GM19351 (cell line): ENCODE data around the gene ARMH3.

Source experiments
- ATAC-seq: cut with Tn5 transposase; IDR thresholded peaks from one replicate; pipeline ENCODE4 v1.9.1; 2021; ENCODE audit warnings: mild to moderate bottlenecking, moderate library complexity; ENCODE audit not compliant: unreplicated experiment

Gene ARMH3

DNA sequence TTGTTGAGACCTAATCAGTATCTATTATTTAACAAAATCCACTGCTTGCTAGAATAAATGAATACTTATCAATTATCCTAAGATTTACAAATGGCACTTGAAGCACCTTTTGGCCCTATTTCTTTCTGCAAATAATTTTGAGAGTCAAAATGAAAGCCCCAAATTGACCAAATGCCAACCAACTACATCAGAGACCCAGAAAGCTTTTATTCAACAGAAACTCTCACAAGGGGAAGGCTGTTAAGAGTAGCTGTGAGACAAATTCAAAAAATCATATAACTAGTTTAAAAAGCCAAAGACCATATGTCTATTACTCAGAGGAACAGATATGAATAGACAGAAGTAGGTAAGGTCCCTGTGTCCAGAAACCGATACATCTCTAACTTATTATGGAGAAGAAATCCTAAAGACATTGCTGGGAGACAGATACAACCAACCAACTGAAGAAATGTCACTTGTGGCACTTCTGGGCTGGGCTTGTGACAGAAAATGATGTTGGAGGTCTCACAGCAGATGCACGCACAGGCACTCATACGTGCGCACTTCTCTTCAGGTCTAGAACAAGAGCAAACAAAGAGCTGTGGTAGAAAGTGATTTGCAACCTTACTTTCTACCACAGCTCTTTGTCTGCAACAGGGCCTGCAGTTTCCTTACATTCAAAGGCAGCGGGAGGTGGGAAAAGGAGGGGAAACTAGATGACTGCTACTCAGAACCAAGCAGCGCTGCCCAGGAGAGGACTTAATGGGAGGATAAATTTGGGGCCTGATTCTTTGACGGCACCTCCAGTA, 153.7 kb downstream of the ARMH3 start:
- ATAC-seq, result no peak

DNA sequence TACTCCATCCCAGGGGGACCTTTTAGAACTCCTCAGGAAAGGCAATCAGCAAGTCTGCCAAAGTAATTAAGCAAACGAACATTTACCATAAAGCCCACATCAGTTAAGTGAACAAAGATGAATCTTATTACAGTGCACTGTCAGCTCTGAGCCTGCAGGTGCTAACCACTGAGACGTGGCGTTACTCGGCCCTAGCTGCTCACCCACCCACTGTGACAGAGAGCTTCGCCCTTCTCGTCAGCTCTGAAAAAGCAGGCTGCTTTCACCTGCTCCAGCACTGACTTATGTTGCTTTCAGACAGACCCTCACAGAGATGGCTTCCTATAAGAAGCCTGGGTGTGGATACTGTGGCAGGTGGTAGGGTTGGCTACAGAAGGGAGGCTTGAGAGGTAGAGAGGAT, 154.6 kb downstream of the ARMH3 start:
- ATAC-seq, result peak; percentile 68

DNA sequence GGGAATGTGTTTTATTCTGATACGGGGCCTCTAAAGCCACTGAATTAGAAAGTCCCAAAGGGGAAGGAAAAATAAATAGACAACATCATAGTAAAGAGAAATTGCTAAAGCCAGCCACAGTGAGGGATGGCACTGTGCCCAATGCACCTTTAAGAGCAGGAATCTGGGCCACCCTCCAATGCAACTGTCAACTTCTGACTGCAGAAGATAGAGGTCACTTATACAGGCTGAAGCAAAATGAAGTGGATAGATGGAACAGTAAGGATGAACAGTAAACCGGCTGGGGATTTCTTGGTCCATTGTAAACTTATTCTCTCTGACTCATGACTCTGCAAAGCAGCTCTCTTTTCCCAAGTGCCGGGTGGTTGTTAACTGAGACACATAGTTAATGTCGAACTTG, 158.3 kb downstream of the ARMH3 start:
- no peak for ATAC-seq

DNA sequence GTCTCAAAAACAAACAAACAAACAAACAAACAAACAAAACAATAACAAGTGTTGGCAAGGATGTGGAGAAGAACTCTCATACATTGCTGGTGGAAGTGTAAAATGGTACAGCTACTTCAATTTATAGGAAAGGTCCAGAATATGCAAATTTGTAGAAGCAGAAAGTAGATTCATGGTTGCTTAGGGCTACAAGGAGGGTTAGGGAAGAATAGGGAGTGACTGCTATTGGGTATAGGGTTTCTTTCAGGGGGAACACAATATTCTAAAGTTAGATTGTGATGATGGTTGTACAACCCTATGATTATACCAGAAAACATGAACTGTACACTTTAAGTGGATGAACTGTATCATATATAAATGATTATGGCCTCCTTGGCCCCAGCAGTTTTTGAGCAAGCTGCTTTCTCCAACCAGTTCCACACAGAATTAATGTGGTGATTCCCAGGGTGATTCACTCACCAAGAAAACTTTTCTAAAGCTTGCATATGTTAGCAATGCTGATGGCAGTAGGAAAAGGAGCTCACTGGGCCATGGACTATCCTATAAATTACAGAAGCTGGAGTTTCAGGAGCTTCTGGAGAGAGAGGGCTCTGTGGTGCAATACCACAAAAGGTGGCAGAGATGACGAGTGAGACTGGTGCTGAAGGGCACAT, 159.6 kb downstream of the ARMH3 start:
- ATAC-seq, result no peak

DNA sequence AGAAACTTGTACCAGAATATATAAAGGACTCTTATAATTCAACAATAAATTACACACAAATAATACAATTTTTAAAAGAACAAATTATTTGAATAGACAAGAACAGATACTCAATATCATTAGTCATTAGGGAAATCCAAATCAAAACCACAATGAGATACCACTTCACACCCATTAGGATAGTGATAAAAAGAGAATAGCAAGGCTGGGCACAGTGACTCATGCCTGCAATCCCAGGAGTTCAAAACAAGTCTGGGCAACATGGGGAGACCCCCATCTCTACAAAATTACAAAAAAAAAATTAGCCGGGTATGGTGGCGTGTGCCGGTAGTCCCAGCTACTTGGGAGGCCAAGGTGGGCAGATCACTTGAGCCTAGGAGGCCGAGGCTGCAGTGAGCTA, 160.2 kb downstream of the ARMH3 start:
- no peak for ATAC-seq

DNA sequence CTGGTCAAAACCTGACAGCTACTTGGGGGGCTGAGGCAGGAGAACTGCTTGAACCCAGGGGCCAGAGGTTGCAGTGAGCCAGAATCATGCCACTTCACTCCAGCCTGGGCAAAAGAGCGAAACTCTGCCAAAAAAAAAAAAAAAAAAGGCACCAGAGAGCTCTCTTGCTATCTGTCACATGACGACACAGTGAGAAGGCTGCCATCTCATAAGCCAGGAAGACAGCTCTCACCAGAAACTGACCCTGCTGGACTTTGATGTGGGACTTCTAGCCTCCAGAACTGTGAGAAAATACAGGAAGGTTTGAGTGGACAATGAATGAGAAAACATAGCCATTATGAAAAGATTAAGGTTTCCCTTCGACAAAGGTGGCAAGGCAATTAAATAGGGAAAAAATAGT, 161.2 kb downstream of the ARMH3 start:
- no peak for ATAC-seq

DNA sequence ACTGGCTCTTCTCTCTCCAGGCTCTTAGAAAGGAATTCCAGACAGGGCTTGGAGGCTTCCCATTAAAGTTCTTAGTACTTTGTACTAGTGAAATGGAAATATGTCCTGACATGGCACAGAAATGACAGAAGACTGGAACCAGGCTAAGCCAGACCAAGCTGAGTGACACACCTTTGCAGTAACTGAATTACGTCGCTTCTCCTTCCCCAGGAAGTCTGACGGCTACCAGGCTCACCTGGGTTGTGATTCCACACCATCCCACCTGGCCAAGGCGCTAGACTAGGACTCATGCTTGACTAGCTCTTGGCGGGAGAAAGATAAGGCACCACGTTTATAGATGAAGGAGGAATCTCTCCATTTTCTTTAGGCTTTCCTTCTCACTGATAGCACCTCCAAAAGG, 161.7 kb downstream of the ARMH3 start:
- no peak for ATAC-seq

DNA sequence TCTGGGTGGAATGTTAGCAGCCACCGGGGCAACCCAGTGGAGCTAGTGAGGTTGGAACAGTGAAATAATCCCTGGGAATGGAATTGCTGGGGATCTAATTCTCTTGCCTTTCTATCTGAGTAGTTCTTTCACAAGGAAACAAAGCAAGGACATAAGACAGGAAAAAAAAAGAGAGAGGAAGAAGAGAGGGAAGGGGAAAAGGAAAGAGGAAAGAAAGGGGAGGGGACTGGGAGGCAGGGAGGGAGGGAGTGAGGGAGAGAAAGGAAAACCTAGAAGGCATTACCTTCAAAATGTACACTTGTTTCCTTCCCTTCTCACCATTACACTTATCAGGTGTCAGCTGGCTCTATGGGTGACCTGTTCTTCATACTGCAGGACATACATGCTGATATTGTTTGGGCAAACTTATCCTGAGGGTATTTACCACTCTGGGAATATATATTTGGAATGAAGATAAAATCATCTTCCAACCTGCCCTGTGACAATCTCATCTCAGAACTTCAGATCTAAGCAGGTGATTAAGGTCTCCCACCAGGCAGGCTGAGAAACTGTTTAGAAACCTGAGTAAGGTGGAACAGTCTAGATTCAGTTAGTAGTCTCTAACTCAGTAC, 162.4 kb downstream of the ARMH3 start:
- ATAC-seq, result no peak

DNA sequence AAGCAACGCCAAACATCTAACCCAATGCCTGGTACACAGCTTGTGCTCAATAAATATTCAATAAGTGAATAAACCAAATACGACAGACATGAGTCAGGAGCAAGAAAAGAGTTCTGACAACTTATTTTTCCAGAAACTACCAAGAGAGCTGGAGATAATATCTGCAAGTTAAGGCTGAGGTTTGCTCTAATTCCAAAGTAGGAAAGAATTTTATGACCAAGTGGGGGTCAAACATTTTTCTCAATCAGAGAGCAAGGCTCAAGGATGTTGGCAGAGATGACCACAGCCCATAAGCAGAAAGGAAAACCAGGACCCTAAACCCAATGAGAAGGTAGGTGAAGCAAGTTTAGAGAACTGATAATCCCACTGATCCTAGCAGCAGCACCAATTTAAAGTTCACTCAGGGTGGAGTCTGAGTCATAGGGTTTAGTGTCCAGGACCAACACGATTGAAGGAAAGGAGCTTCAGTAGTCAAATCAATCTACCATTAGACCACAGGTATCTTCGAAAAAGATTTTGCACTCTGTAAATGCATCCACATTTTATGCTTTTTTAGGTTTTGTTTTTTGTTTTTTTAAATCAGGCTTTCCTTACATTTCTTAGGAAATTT, 163.1 kb downstream of the ARMH3 start:
- ATAC-seq, result no peak

DNA sequence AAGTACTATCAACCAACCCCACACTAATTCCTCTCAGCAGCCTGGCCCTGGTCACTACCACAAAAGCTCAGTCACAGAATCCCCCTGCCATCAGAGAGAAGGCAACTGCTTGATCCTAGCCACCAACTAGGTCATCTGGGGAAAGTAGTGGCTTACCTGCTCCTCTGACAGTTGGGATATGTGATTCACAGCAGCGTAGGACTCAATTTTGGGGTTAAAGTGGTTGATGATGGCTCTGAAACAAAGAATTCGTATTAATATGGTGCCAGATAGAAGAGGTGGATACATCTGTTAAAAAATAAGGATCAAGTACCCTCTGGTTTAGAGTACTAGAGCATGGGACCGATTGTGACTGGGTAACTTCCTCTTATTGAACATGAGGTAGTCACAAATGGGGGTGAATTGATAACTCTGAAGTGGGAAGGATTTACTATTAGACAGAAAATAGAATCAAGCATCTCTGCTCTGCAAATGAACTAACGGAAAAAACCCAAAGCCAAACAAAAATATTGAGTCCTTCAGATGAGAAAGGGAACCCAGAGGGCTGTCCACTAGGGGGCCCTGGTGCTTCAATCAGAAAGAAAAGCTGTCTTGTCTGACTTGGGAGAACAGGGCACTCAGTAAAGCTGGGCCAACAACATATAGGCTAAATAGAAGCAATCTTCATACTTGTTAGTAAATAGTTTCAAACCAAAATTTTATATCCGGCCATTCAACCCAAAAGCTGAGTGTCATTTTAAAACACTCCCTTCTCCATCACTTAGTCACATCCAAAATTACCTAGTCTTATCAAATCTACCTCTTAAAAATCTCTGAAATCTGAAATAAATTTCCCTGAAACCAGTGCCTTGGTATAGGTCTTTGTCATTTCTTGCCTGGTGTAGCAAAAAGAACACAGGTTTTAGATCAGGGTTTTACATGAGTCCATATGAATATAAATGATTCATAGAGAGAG, 166.4 kb downstream of the ARMH3 start:
- ATAC-seq, result peak; percentile 49

DNA sequence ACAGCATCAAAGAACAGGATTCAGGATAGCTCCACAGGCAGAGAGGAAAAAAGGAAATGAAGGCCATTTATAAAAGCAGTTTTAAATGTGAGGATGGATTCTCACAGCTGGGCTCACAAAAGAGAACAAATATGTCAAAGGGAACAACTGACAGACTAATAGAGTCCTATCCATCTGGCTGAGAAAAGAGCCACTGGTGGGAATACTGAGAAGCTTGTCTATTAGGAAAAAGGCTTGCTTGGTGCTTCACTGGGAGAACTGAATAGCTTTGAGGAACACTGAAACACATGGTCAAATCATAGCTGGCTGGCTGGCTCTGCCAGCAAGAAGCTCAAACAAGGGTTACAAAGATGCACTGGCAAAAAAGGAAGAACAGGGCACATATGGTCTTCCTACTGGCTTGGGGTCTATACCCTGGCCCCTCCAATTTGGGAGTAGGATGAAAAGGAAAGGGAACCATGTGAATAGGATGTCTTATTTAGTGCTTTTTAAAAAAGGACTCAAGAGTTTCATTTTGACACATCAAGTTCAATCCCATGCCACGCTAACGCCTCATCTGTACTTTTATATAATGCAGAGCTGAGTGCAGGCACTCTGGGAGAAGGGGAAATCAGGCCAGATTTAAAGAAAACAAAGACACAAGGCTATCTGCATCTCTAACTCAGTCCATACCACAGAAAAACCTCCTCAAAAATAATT, 167.6 kb downstream of the ARMH3 start:
- ATAC-seq, result no peak

DNA sequence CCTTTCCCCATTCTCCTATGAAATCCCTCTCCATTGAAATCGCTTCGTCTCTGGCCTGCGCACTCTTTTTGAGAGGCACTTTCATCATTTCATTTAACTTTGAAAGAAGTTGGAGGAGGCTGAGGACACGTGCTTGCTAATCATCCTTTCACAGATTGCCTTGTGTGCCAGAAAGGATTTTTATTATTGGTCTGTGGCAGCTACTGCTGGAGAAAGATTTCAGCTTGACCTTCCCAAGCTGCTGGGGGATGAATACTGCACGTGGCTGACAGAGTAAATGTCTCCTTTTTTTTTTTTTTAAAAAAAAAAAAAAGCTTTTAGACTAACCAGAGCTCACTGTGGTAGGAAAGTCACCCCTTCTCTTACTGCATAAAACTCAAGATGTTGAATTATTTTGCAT, 168.2 kb downstream of the ARMH3 start:
- ATAC-seq, result no peak

DNA sequence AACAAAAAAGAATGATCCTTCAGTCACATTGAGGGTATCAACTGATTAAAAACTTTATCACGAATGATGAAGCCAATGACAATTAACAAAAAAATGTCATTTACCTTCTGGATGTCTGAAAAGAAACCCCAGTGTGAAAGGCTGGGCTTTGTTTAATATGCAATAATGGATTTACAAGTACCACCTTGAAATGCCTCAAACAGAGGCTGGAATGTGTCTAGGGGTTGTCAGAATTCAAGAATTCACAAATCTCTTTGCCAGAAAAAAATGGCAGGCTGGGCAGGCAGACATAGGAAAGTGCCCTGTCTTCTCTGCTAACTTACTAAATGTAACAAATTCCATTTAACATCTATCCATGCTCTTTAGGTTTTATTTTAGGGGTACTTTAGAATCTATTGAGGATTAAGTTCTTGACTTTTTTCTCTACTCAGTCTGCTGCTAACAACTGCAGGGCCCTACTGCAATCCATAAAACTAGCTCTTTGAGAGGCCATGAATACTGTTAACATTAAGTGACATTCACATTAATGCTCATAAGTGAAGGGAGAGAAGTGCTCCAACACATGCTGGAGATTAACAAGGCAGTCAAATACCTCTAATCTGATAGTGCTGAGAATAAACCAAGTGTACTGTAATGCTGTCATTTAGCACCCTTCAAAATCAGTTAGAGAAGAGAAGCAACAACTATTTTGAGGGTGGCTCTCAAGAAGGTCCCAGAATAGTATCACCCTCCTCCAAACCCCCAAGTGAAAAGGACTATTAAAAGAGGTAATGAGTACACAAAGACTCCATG, 169.3 kb downstream of the ARMH3 start:
- no peak for ATAC-seq

DNA sequence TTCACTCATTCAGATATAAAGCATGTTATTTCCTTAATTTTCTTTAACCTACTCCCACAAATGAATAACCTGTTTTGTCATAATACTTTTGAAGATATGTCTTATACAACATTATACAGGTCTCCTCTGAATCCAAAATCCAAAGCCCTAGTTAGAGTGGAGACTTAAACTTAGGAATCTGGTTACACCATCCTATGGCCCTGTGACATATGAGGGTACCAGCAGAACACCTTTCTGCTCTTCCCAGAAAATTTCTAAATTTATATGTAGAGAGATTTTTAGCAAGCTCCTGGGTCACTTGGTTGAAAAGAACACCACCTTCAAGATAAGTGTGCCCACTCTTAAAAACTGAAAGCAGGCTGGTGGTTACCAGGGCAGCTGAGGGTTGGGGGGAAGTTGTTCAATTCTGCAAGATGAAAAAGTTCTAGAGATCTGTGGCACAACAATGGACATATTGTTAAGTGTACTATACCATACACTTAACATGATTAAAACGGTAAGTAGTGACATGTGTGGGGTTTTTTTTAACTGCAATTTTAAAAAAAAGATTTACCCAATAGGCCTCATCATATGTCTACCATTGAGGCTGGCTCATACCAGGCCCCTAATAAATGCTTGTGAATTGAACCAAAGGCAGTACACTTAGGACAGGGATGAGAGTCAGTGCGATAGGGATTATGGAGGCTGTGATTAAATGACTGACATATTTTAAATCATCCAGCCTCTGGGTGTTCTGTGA, 174.8 kb downstream of the ARMH3 start:
- ATAC-seq, result no peak

DNA sequence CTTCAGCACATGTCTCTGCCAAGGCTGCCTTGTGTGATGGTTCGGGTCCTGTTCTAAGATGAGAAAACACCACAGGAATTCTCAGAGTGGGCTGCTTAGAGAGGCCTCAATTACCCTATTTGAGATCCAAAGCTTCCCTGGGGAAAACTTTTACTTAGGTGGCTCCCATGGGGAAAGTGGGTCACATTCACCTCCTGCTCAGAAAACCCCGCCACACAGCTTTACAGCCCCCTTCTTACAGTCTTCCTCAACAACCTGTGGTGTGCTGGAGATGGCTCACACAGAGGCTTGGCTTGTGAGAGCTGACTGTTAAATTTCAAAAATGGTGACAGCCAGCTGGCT, 175.8 kb downstream of the ARMH3 start:
- ATAC-seq, result no peak

DNA sequence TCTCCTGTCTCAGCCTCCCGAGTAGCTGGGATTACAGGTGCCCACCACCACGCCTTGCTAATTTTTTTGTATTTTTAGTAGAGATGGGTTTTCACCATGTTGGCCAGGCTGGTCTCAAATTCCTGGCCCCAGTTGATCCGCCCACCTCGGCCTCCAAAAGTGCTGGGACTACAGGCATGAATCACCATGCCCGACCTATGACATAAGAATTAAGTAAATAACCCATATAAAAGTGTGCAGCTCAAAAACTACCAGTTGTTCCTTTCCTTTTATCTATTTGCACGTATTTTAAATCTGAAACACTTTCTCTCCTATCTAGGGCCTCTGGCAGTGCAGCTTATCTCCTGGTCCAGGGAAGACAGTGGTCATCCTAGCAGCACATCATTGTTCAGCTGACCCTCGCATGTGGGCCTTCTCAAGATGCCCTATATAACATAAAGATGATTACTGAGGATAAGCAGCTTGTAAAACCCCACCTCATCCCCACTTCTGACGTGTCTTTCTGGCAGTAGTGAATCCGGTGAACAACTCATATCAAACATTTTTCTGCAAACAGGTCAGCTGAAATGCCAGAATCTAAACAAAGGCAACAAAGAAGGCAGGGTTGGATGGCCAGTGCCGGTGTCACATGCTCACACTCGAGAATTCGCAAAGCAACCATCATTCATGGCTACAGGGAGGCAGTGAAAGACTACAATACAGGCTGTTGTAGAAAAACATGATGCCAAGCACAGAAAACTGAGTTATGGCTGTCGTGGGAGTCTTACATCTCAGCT, 176.3 kb downstream of the ARMH3 start:
- no peak for ATAC-seq

DNA sequence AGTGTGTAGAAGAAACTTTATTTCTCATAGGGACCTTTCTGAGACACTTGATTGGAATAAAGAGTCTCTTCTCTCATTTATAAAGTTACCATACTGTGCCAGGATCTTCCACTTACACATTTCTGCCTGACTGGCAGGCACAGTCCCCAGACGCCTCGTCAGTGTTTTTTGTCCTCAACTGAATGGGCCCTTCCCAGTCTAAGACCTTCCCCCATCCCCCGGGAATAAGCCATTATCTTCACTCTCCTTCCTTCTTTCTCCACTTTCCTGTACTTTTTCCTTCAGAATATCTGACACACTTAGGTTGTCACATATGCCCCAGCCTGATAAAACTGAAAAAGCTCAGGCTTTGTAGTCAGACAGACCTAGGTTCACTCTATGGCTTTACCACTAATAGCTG, 177.1 kb downstream of the ARMH3 start:
- ATAC-seq, result no peak

DNA sequence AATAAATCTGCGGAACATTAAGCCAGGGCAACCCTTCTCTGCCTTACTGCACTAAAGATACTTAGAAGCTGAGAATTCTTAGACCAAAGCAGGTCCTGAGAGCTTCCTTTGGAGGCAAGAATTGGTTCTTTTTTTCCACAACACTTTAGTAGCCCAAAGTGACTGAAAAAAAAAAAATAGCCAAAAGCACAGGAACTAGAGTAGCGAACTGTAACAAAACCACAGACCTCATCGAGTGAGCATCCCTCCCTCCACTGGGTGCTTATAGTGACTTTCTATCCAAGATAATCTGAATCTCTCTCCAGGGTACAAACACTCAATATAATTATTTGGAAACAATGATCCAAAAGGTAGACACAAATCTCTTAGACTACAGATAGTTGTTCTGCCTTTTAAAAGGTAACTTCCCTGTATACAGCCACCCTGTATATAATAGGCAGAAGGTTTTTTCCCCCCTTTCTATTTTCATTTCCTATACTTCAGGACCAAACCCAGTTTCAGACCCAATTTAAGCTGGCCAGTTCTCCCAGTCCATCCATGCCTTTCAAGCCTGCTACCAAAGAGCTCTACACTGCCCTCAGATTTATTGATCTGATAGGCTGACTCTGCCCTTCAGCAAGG, 180.8 kb downstream of the ARMH3 start:
- ATAC-seq, result no peak
